IPS-NIHi11 (cell line): ENCODE results near the gene JCHAIN.
"Not testable (repeated sequence)": the region's sequence is repeated elsewhere in the genome, so short reads cannot be mapped to it uniquely, and the experiment has no call there.

Experiments used
- DNase-seq: peaks from one replicate; pipeline ENCODE4 v3.0.0; 2012; ENCODE audit warnings: mixed read lengths, low spot score

JCHAIN gene

DNA sequence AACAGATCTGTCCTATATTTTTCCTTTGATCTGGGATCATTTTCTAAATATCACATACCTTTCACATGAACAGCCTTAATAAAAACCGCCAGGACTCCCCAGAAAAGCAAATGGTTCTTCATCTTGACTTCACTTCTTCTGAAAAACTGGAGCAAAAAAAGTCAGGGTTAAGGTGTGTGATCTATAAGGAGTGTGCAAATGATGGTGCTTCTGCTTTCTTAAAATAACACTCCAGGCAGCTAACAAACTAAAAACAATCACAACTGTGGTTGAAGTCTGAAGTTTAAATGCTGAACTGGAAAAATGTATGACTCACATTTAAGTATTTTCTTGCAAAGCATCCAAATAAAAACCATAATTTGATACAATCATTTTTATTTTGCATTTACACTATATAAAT lies at the start of gene JCHAIN:
TSS of gene JCHAIN (minus strand) at position 140 of the 400 bp plus-strand sequence. CDS start at position 122, 18 bp downstream.
- DNase-seq: no peak

GRCh38 chr4:70715097-70715496 lies 48.8 kb upstream of the JCHAIN start:
- no peak for DNase-seq

GRCh38 chr4:70714079-70714887 lies 48.0 kb upstream of the JCHAIN start:
- DNase-seq: no peak

GRCh38 chr4:70713453-70714078 lies 47.3 kb upstream of the JCHAIN start:
- no peak for DNase-seq

DNA sequence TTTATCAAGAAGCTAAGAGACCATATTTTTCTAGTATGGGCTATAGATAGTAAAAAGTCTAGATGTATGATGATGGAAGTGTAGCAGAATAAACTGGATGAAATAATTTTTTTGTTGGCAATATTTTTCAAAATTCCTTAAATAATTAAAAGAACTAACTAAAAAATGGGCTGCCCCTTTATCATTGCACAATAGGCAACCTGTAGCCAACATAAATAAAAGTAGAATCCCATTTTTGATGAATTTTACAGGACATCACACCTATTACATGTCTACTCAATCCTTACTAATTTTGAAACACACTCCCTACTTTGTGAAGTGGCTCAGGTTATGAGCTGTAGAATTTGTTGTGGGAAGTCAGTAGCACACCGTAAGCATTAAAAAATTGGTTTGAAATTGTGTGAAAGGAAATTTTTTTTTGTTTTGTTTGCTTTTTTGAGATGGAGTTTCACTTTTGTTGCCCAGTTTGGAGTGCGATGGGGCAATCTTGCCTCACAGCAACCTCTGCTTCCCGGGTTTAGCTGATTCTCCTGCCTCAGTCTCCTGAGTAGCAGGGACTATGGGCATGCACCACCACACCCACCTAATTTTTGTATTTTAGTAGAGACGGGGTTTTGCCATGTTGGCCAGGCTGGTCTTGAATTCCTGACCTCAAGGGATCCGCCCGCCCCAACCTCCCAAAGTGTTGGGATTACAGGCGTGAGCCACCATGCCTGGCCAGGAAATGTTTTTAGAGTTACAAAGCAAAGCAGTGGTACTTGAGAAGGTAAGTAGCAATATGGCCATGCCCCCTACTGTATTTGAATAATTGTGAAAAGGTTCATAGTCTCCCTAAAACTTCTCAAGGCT lies 46.5 kb upstream of the JCHAIN start:
- no peak for DNase-seq

DNA sequence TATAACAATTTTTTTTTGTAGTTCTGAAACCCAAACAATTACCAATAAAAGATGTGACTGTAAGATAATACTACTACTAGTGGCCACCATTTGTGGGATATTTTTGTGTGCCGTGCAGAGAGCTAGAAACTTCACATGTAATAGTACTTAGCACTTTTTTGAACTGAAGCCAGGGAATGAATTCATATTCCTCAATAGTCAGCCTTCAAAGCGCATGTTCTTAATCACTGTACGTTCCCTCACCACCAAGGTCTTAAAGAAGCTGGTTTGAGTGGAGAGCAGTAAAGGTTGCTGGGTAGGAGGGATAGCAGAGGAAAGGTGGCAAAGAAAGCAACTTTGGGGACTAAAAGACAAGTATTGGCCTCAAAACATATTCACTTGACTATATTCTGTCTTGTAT lies 45.8 kb upstream of the JCHAIN start:
- no peak for DNase-seq

DNA sequence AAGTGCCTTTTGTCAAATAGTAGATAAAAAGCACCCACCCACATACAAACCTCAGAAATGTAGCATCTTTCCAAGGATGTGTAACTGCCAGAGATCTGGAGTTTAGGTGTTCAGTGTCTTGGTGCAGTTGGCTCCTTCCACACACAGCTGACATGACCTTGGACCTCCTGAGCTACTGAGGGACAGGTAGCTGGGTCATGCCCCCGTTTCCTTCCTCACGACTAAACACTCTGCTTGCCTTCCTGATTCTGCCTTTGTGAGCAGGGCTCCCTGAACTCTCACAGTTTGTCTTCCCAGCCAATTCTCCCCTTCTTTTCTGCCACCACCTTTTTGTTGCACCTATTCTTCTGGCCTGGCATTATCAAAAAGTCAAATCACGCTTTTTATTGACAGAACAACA lies 45.3 kb upstream of the JCHAIN start:
- DNase-seq: no peak

DNA sequence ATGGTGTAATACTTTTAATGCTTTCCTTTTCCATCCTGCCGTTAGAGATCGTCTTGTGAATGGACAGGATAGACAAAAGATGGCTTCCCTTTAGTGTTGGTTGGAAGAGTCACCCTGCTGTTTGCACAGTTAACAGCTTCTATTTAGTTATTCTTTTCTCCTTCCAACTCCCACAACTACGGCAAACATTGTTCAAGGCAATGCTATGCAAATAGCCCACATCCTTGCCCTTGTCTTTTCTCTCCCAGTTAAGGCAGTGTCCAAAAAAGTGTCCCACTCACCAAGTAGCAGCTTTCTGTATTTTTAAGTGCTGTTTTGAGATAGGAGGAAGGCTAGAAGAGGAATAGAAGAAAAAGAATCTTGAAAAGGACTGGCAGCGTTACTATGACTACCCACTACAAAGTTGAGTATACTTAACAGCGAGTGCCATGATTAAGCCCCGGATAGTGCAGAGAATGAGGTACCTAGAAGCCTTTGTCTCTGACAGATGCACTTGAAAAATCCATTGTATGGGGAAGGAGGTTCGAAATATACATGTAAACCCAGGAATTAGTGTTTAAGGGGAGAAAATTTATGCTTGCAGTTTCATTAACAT lies 43.4 kb upstream of the JCHAIN start:
- no peak for DNase-seq

- DNase-seq: no peak
Measured at GRCh38 chr4:70706516-70706915, 40.2 kb upstream of the JCHAIN start.

GRCh38 chr4:70706044-70706461 lies 39.7 kb upstream of the JCHAIN start:
- DNase-seq: no peak

GRCh38 chr4:70705183-70706043 lies 39.1 kb upstream of the JCHAIN start:
- DNase-seq: peak; percentile 84

GRCh38 chr4:70704931-70705182 lies 38.5 kb upstream of the JCHAIN start:
- DNase-seq: no peak

GRCh38 chr4:70704215-70704930 lies 38.1 kb upstream of the JCHAIN start:
- DNase-seq: peak; percentile 90

GRCh38 chr4:70703619-70704214 lies 37.4 kb upstream of the JCHAIN start:
- DNase-seq: no peak

DNA sequence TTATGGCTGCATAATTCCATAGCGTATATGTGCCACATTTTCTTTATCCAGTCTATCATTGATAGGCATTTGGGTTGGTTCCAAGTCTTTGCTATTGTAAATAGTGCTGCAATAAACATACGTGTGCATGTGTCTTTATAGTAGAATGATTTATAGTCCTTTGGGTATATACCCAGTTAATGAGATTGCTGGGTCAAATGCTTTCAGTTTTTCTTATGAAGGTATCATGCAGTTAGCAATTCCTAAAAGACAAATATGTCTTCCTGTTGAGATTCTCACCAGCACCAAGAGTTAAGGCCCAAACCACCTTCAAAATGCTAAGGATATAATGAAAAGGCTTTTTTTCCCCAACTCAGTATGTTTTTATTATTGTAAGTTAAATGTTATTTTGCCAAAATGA lies 36.3 kb upstream of the JCHAIN start:
- DNase-seq: not testable (repeated sequence)

DNA sequence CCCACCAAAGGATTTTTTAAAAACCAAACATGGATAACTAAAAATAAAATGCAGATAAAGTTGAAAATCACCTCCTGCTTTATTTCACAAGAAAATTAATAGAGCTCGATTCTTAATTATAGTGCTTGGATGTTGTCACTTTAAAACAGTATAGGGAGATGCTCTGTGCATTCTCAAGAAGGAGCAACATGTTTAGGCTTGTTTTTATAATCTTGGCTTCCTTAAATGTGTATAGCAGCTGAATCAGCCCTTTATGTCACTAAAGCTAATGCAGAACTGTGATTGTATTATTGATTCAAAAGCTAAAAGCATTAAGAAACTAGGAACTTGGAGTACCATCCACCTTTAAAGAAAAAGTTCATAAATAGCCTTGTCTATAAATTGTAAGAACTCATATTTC lies 35.0 kb upstream of the JCHAIN start:
- no peak for DNase-seq

DNA sequence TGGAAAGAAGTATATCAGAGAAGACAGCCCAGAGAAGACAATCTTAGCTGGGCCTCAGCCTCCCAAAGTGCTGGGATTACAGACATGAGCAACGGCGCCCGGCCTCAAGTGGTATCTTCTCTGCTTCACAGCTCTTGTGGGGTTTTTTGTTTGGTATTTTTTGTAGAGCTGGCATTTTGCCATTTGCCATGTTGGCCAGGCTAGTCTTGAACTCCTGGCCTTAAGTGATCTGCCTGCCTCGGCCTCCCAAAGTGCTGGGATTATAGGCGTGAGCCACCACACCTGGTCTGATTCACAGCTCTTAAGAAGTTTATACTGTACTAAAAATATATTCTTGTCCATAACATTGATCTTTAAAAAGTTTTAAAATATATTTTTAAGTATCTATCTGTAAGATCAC lies 34.4 kb upstream of the JCHAIN start:
- DNase-seq: no peak

- DNase-seq: not testable (repeated sequence)
Measured at GRCh38 chr4:70698435-70698834, 32.1 kb upstream of the JCHAIN start.

DNA sequence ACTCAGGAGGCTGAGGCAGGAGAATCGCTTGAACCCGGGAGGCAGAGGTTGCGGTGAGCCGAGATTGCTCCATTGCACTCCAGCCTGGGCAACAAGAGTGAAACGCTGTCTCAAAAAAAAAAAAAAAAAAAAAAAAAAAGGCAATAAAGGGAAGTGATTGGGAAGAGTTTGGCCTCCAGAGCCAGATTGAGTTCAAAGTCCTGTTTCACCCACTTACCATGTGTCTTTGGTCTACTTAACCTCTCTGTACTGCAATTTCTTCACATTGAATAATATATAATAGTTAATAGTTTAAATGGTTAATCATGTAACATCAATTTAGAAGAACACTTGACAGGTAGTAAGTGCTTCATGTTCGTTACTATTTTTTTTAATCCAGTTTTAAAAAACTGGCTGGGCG lies 28.3 kb upstream of the JCHAIN start:
- DNase-seq: not testable (repeated sequence)

DNA sequence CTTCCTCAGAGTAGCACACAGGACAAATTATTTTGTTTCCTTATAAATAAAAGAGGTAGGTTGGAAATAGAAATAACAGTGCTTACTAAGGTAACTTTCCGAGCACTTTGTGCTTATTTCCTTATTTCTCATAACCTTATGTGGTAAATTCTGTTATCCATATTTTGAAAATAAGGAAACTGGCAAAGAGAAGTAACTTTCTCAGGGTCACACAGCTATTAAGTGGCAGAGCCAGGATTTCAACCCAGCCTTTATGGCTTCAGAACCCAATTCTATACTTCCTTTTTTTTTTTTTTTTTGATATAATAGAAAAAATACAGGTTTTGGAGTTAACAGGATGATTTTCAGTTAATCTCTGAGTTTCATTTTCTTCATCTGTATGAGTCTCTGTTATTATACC lies 25.4 kb upstream of the JCHAIN start:
- DNase-seq: no peak
